MM.1S (cell line): Measurements from ENCODE around the gene TAS2R13.

Experiments
- CTCF ChIP-seq: fragments of 300-600 bp; sonication (generic); IDR thresholded peaks from 2 replicates; pipeline ENCODE4 v1.5.1; 2016; ENCODE audit warnings: antibody characterized with exemption, low read length, mixed read lengths
- EZH2 ChIP-seq: fragments of 300-600 bp; sonication (generic); optimal IDR thresholded peaks from 2 replicates; pipeline ENCODE3; 2017; ENCODE audit warnings: low read depth, mild to moderate bottlenecking, antibody characterized with exemption, low read length, mixed read lengths

GRCh38 chr12:10919809-10920208 lies 10.4 kb upstream of the TAS2R13 start:
- TF ChIP-seq CTCF (no peak), EZH2 (no peak)
